Brain pericyte (primary cell): ENCODE measurements around the gene CFAP77.
"Not testable (repeated sequence)": the region's sequence is repeated elsewhere in the genome, so short reads cannot be mapped to it uniquely, and the experiment has no call there.

Source experiments
- DNase-seq: peaks from one replicate; pipeline ENCODE4 v3.0.0-alpha.2; 2012; ENCODE audit warnings: low read depth, low spot score

The CFAP77 gene

GRCh38 chr9:132547436-132547835, 137.4 kb downstream of the CFAP77 start:
- no peak for DNase-seq

GRCh38 chr9:132547976-132548730, 138.1 kb downstream of the CFAP77 start:
- DNase-seq: no peak

GRCh38 chr9:132548751-132549640, 139.0 kb downstream of the CFAP77 start:
- DNase-seq: no peak

GRCh38 chr9:132551556-132551955, 141.5 kb downstream of the CFAP77 start:
- DNase-seq: no peak

DNA sequence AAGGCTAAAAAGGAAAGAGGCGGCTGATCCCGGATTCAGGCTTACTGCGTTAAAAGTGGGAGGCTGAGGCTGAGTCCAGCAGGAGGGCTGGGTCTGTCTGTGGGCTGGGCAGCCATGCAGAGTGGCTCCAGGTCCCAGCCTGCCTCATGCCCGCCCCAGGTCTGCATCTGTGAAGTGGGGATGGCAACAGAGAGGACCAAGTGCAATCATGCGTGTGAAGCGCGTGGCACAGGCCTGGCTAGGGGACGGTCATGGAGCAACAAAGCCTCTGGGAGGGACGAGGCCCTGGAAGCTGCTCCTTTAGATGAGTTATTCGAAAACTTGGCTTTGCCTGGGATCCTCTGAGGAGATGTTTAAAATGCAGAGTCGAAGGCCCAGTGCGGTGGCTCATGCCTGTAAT, 142.0 kb downstream of the CFAP77 start:
- no peak for DNase-seq

- DNase-seq: no peak
Measured at GRCh38 chr9:132554755-132555154, 144.7 kb downstream of the CFAP77 start.

DNA sequence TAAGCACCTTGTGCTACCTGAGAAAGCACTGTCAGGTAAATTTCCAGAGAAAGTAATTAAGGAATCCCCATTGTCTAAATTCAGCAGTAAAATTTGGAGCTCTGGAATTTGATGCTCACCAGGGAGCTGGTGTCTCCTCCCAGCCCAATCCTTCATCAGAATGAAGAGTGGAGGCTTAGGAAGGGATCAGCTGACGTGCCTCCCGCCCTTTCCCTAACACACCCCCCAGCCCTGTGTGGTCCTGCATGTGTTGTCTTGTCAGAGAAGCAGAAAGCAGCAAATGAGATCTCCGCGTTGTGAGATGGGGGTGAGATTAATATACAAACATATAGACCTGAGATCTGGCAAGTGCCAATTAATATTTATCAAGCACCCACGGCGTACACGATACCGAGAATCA, 145.5 kb downstream of the CFAP77 start:
- no peak for DNase-seq

DNA sequence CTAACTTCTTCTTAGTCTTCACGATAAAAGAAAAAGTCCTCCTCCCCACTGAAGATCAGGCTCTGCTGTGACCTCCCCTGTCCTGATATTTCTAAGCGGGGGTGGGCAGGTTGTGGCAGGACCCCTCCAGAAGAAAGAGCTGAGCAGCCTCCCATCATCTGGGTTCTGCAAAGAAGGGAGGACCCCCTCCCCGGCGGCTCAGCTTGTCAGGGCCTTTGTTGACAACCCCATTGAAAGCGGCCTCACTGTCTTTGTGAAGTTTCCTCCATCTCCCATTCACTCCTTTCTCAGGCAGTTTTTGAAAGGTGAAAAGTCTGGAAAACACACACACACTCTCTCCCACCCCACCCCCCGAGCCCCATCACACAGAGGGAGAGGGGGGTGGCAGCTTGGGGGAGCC, 146.2 kb downstream of the CFAP77 start:
- DNase-seq: no peak

GRCh38 chr9:132556714-132557113, 146.7 kb downstream of the CFAP77 start:
- no peak for DNase-seq

- DNase-seq: no peak
Measured at GRCh38 chr9:132557159-132557558, 147.1 kb downstream of the CFAP77 start.

GRCh38 chr9:132559711-132560110, 149.7 kb downstream of the CFAP77 start:
- DNase-seq: no peak

GRCh38 chr9:132560616-132561202, 150.7 kb downstream of the CFAP77 start:
- DNase-seq: no peak

DNA sequence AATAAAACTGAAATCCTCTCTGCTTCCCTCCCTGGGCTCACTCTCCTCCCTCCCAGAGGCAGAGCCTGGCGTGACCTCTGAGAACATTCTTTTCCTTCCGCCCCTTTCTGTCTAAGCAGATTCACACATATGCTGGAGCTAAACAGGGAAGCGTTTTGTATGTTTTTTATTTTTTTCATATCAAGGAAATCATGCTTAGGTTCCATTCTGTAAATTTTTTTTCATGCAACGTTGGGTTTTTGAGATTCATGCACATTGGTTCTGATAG, 152.2 kb downstream of the CFAP77 start:
- DNase-seq: no peak

GRCh38 chr9:132564526-132564925, 154.5 kb downstream of the CFAP77 start:
- no peak for DNase-seq

GRCh38 chr9:132568787-132569186, 158.8 kb downstream of the CFAP77 start:
- not testable (repeated sequence) for DNase-seq

GRCh38 chr9:132571806-132572600, 162.0 kb downstream of the CFAP77 start:
- DNase-seq: no peak

- no peak for DNase-seq
Measured at GRCh38 chr9:132572921-132573320, 162.9 kb downstream of the CFAP77 start.

DNA sequence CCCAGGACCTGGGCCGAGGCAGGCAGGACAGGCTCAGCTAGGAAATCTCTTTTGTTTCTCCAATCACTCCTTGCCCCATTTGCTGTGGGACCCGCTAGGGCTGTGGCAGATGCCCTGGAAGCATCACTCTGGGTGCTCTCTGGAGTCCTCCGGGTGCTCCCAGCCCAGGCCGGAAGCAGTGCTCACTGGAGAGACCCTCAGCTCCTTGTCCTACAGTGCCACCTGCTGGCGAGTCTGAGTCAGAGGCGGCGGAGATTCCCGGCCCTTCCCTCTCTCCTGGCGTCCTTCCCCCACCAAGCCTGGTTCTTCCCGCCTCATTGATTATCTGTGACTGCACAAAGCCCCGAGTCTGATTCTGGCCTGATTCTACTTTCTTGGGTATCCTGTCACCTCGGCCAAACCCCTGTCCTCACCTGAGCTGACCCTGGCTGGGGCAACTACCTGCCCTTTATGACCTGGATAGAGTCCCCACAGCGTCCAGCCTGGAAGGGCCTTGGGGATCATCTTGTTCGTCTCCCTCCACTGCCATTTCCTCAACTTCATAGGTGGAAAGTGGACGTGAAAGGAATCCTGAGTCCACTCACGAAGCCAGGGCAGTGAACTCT, 165.1 kb downstream of the CFAP77 start:
- no peak for DNase-seq

DNA sequence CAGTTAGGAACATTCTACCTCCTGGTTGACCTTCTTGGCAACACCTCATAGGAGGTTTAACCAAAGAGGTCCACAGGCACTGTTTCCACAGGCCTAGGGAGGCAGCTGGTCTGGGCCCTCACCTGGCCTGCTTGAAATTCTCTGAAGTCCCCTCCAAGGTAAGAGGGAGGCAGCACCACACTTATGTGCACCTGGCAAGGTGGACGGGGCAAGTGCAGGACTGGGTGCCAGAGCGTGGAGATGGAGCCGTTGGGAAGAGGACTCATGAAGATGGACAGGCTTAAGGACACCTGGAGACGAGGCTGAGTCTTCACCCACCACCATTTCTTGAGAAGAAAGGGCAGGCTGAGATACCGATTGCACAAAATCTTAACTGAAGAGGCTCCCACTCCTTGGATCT, 165.8 kb downstream of the CFAP77 start:
- no peak for DNase-seq

- no peak for DNase-seq
Measured at GRCh38 chr9:132577119-132577518, 167.1 kb downstream of the CFAP77 start.

GRCh38 chr9:132578367-132578932, 168.4 kb downstream of the CFAP77 start:
- DNase-seq: no peak
